Suprapubic skin (tissue), 4 donors: ENCODE results near the gene IER3. TPM values are rescaled to one million over a fixed set of nuclear protein-coding genes. Genes with fewer than 3 reads are reported as not detected.
A peak's percentile ranks its signal among the peaks of the same experiment; 100 is the strongest.

Source experiments
- DNase-seq, 2 donors: peaks; one replicate each; pipeline ENCODE4 v3.0.0-alpha.2; 2019; ENCODE audit warnings: low spot score in 2 of 2
- H3K27ac ChIP-seq: fragments of 200-600 bp; sonication (generic); one replicate; pipeline ENCODE4 v1.5.1; 2019
- H3K27me3 ChIP-seq: fragments of 200-600 bp; sonication (generic); one replicate; pipeline ENCODE4 v1.5.1; 2019
- H3K36me3 ChIP-seq: fragments of 200-600 bp; sonication (generic); one replicate; pipeline ENCODE4 v1.5.1; 2019
- H3K4me1 ChIP-seq: fragments of 200-600 bp; sonication (generic); one replicate; pipeline ENCODE4 v1.5.1; 2019
- H3K4me3 ChIP-seq: fragments of 200-600 bp; sonication (generic); one replicate; pipeline ENCODE4 v1.5.1; 2019; ENCODE audit warnings: mild to moderate bottlenecking
- H3K9me3 ChIP-seq: fragments of 200-600 bp; sonication (generic); one replicate; pipeline ENCODE4 v1.5.1; 2019
- EP300 ChIP-seq: sonication (generic); formaldehyde crosslinking; IDR thresholded peaks from one replicate; pipeline ENCODE4 v1.6.1; 2017; ENCODE audit warnings: antibody characterized with exemption
- POLR2A ChIP-seq, 2 donors: fragments of 450-650 bp; IDR thresholded peaks; one replicate each; pipeline ENCODE4 v1.6.1; 2017; ENCODE audit warnings: antibody characterized with exemption in 2 of 2, mild to moderate bottlenecking in 2 of 2, moderate library complexity in 2 of 2
- POLR2AphosphoS5 ChIP-seq, 3 donors: sonication (generic); formaldehyde crosslinking; IDR thresholded peaks; one replicate each; pipeline ENCODE4 v1.6.1; 2017; ENCODE audit warnings: antibody characterized with exemption in 3 of 3
- WGBS: methylation state at CpG from one replicate; pipeline ENCODE4 v1.1.5; 2018; 5-methylcytosine and 5-hydroxymethylcytosine counted together
- total RNA-seq, 4 donors: library from RNA; depleted of rRNA; stranded (reverse); fragments of >200 nt; gene quantifications; one replicate each; pipeline ENCODE4 v1.1.0, GENCODE V29; 2016
- TF ChIP-seq, protein P1 (sequence below), 2 donors: fragments of 200-600 bp in 1 of 2; fragments of 450-650 bp in 1 of 2; sonication (generic) in 1 of 2; IDR thresholded peaks; one replicate each; pipeline ENCODE4 v1.5.1; 2016 to 2019; ENCODE audit warnings: antibody characterized with exemption in 2 of 2, mild to moderate bottlenecking in 1 of 2, moderate library complexity in 1 of 2

IER3 gene
- total RNA-seq, 4 donors from 2014 or later = 22.0 to 86.2 (median 45.8) TPM

DNA sequence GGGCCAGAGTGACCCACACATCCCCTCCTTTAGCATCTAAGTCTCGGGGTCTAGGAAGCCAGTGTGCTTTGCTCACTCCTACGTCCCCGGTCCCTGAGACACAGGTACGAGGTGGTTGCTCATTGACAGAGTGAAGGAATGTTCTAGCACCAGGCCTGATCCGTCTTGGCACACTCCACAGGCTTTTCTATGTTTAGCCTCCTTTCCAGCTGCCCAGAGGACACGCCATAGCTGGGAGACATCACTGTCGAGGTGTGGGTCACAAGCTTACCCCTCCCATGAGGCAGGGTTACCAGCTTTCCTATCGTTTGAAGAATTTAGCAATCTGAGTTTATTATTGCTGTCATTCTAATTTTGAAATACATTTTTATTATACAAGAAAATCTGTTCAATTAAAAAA is 30.4 kb upstream of the IER3 start:
- TF ChIP-seq, protein P1, sequence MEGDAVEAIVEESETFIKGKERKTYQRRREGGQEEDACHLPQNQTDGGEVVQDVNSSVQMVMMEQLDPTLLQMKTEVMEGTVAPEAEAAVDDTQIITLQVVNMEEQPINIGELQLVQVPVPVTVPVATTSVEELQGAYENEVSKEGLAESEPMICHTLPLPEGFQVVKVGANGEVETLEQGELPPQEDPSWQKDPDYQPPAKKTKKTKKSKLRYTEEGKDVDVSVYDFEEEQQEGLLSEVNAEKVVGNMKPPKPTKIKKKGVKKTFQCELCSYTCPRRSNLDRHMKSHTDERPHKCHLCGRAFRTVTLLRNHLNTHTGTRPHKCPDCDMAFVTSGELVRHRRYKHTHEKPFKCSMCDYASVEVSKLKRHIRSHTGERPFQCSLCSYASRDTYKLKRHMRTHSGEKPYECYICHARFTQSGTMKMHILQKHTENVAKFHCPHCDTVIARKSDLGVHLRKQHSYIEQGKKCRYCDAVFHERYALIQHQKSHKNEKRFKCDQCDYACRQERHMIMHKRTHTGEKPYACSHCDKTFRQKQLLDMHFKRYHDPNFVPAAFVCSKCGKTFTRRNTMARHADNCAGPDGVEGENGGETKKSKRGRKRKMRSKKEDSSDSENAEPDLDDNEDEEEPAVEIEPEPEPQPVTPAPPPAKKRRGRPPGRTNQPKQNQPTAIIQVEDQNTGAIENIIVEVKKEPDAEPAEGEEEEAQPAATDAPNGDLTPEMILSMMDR (IDR thresholded peaks at IDR 0.05) = no peak
- TF ChIP-seq POLR2A (IDR thresholded peaks at IDR 0.05) (no peak), EP300 (no peak), POLR2AphosphoS5 (IDR thresholded peaks at IDR 0.05) (no peak)
- H3K27ac ChIP-seq = no peak overlapping the region
- 82% methylated on average over 8 of the region's 8 CpGs for WGBS
- no peak overlapping the region for H3K4me3 ChIP-seq
- no peaks in the 10 kb centered on the region for H3K27me3 ChIP-seq
- no peaks in the 10 kb centered on the region for H3K9me3 ChIP-seq
- DNase-seq = no peak
- no peaks in the 10 kb centered on the region for H3K36me3 ChIP-seq
- peaks cover 18% of the 10 kb centered on the region for H3K4me1 ChIP-seq

DNA sequence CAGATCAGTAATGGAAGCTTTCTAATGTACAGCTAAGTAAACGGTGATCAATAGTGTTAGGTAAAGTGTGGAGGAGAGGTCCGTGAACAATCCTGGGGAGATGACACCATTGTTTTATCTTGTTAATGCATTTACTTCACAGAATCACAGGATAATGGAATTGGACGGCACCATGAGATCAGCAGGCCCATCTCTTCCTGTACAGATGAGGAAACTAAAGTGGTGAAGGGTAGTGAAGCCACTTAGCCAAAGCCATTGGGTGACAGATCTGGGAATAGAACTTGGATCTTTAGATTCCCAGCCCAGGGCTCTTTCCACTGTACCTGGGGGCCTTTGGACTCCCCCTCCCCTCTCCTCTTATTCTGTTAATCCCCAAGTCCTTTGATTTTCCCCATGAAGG is 26.2 kb upstream of the IER3 start:
- no peak overlapping the region for H3K27ac ChIP-seq
- no peaks in the 10 kb centered on the region for H3K27me3 ChIP-seq
- no peaks in the 10 kb centered on the region for H3K36me3 ChIP-seq
- H3K4me1 ChIP-seq = peaks cover 13% of the 10 kb centered on the region
- DNase-seq = no peak
- no peak overlapping the region for H3K4me3 ChIP-seq
- 90% methylated on average over 3 of the region's 3 CpGs for WGBS
- H3K9me3 ChIP-seq = no peaks in the 10 kb centered on the region
- TF ChIP-seq POLR2A (IDR thresholded peaks at IDR 0.05) = no peak
- no peak for TF ChIP-seq EP300
- TF ChIP-seq, protein P1 (IDR thresholded peaks at IDR 0.05) = no peak
- TF ChIP-seq POLR2AphosphoS5 (IDR thresholded peaks at IDR 0.05) = no peak

DNA sequence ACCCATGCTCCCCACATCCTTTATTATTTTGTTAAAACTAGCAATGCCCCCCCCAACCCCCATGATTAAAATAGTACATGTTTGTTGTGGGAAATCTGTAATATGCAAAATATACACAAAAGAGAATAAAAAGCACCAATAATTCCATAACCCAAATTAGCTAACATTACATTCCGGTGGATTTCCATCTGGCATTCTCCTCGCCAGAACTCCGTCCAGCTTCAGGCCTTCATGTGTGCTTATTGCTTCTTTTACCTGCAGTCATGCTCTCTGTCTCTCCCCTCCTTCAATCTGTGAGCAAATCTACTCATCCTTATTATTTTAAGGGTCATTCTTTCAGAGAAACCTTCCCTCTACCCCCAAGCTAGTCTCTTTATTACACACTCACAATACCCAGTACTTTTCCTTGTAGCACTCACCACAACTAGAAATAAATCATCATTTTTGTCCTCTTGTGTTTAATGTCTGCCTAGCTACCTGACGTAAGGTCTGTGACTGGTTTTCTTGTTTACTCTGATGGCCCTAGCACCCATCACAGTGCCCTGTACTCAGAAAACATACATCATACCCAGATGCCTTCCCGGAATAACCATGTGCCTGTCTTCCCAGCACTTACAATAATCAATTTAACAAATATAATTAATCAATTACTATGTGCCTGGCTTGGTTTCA is 25.6 kb upstream of the IER3 start:
- TF ChIP-seq POLR2A (IDR thresholded peaks at IDR 0.05) (no peak), POLR2AphosphoS5 (IDR thresholded peaks at IDR 0.05) (no peak), EP300 (no peak)
- TF ChIP-seq, protein P1 (IDR thresholded peaks at IDR 0.05) = no peak
- Histone ChIP-seq H3K9me3 (no peaks in the 10 kb centered on the region), H3K4me1 (peaks cover 13% of the 10 kb centered on the region), H3K36me3 (no peaks in the 10 kb centered on the region), H3K4me3 (no peak overlapping the region), H3K27me3 (no peaks in the 10 kb centered on the region), H3K27ac (no peak overlapping the region)
- WGBS = 65% methylated on average over 5 of the region's 5 CpGs
- no peak for DNase-seq

DNA sequence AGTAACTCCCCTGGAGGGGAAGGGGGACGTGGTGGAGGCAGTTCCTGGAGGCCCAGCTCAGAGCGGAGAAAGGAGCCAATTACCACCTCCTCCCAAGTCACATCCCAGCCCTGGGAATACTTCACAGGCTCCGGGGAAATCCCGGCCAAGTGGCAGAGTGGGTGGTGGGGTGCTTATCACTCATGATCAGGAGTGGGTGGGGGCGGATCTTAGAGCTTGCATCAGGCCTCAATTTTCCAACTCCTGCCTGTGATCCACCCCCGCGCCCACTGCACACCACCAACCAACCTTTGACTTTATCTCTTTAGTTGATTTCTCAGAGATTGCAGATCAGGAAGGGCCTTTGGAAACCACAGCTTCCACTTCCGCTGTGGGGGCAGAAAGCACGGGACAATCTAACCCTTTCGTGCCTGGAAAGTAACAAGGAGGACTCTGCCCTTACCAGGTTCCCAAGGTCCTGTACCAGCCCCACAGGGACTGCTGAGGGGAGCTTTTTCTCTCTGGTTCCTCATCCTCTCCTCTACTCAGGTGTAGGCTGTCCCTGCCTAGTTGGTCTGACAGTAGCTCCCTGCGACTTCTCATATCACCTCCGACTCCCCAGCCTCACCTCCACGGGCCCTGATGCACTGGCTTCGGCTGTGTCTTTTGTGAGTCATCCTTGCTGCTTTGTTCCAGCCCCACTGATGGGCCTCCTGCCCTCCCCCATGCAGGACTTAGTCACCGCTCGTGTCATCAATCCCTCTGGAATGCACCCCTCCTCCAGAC is 24.9 kb upstream of the IER3 start:
- no peak for DNase-seq
- Histone ChIP-seq H3K27ac (peak overlapping the region; percentile 10), H3K4me1 (peaks cover 18% of the 10 kb centered on the region), H3K27me3 (no peaks in the 10 kb centered on the region), H3K9me3 (no peaks in the 10 kb centered on the region), H3K4me3 (no peak overlapping the region), H3K36me3 (no peaks in the 10 kb centered on the region)
- WGBS = 49% methylated on average over 16 of the region's 16 CpGs
- TF ChIP-seq EP300 = no peak
- no peak for TF ChIP-seq POLR2A (IDR thresholded peaks at IDR 0.05)
- TF ChIP-seq POLR2AphosphoS5 (IDR thresholded peaks at IDR 0.05) = no peak
- TF ChIP-seq, protein P1 (IDR thresholded peaks at IDR 0.05) = no peak

DNA sequence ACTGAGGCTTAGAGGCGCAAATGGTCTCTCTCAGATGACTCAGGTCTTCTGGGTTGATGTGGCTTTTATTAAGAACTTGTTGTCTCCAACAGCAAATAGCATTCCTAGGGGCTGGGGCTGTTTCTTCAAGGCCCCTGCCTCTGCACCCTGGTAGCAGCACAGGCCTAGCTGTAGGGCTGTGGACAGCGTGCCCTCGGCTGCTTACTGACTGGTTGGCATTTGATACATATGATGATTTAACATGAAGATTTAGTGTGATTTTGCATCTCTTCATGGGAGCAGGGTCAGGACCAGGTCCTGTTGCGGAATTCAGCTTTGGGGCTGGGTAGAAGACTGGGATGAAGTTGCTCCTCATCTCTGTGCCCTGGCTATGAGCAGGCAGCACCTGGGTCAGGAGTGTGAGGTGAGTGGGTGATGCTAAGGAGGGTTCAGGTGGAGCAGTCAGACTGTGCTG is 24.3 kb upstream of the IER3 start:
- Histone ChIP-seq H3K4me1 (peaks cover 24% of the 10 kb centered on the region), H3K27me3 (no peaks in the 10 kb centered on the region), H3K4me3 (no peak overlapping the region), H3K9me3 (no peaks in the 10 kb centered on the region), H3K27ac (no peak overlapping the region), H3K36me3 (no peaks in the 10 kb centered on the region)
- TF ChIP-seq, protein P1 (IDR thresholded peaks at IDR 0.05) = no peak
- TF ChIP-seq POLR2AphosphoS5 (IDR thresholded peaks at IDR 0.05) = no peak
- WGBS = 92% methylated on average over 4 of the region's 4 CpGs
- DNase-seq = no peak
